ENCODE results near the gene EHMT1.

- no peak for TF ChIP-seq CTCF (IDR thresholded peaks at IDR 0.05)
- TF ChIP-seq EZH2 (IDR thresholded peaks at IDR 0.05; ENCODE audit: borderline replicate concordance, insufficient read depth, low read depth, low read length, poor library complexity, severe bottlenecking) = no peak
Observed at GRCh38 chr9:137876781-137877386, 258.1 kb downstream of the EHMT1 start.
